CD4-positive, alpha-beta T cell treated with Interleukin-6 for 4 hours (primary cell): Measurements from ENCODE around the gene CCDC27.
A peak's percentile ranks its signal among the peaks of the same experiment; 100 is the strongest.
"Not testable (repeated sequence)": the region's sequence is repeated elsewhere in the genome, so short reads cannot be mapped to it uniquely, and the experiment has no call there.

Experiments
- DNase-seq: peaks from one replicate; pipeline ENCODE4 v3.0.0-alpha.2; 2020; ENCODE audit warnings: mixed read lengths

The CCDC27 gene

GRCh38 chr1:3740042-3740441 lies 12.2 kb upstream of the CCDC27 start:
- no peak for DNase-seq

GRCh38 chr1:3740752-3741151 lies 11.5 kb upstream of the CCDC27 start:
- no peak for DNase-seq

GRCh38 chr1:3741566-3742438 lies 10.4 kb upstream of the CCDC27 start:
- DNase-seq = no peak

GRCh38 chr1:3742439-3743298 lies 9.6 kb upstream of the CCDC27 start:
- no peak for DNase-seq

GRCh38 chr1:3743421-3743820 lies 8.8 kb upstream of the CCDC27 start:
- no peak for DNase-seq

GRCh38 chr1:3743826-3744225 lies 8.4 kb upstream of the CCDC27 start:
- no peak for DNase-seq

GRCh38 chr1:3744646-3745045 lies 7.6 kb upstream of the CCDC27 start:
- no peak for DNase-seq

GRCh38 chr1:3745071-3745470 lies 7.2 kb upstream of the CCDC27 start:
- no peak for DNase-seq

GRCh38 chr1:3745590-3746381 lies 6.5 kb upstream of the CCDC27 start:
- no peak for DNase-seq

GRCh38 chr1:3746389-3746829 lies 5.8 kb upstream of the CCDC27 start:
- DNase-seq = no peak

- peak; percentile 95 for DNase-seq
These were observed 5.3 kb upstream of the CCDC27 start for GRCh38 chr1:3746830-3747521.

- no peak for DNase-seq
These were observed 4.8 kb upstream of the CCDC27 start for GRCh38 chr1:3747522-3747848.

GRCh38 chr1:3747903-3748302 lies 4.3 kb upstream of the CCDC27 start:
- DNase-seq = no peak

- DNase-seq = not testable (repeated sequence)
These were observed 3.8 kb upstream of the CCDC27 start for GRCh38 chr1:3748316-3748900.

GRCh38 chr1:3749512-3749911 lies 2.7 kb upstream of the CCDC27 start:
- no peak for DNase-seq

- DNase-seq = no peak
These were observed 1.5 kb upstream of the CCDC27 start for GRCh38 chr1:3750741-3751140.

GRCh38 chr1:3753656-3754454 lies 1.6 kb downstream of the CCDC27 start:
- no peak for DNase-seq

GRCh38 chr1:3756394-3756793 lies 4.1 kb downstream of the CCDC27 start:
- DNase-seq = no peak

GRCh38 chr1:3759164-3759563 lies 6.9 kb downstream of the CCDC27 start:
- DNase-seq = no peak

- no peak for DNase-seq
These were observed 7.5 kb downstream of the CCDC27 start for GRCh38 chr1:3759796-3760195.

- DNase-seq = no peak
These were observed 9.2 kb downstream of the CCDC27 start for GRCh38 chr1:3761296-3762010.
